HepG2 (cell line): ENCODE measurements around the gene PRR35. TPM values are rescaled to one million over a fixed set of nuclear protein-coding genes. Genes with fewer than 3 reads are reported as not detected.

ENCODE experiments used
- AGO2 ChIP-seq: fragments of 200-400 bp; formaldehyde crosslinking; optimal IDR thresholded peaks from 2 replicates; pipeline ENCODE3; 2017; ENCODE audit warnings: mild to moderate bottlenecking, low read depth, low read length, moderate library complexity
- CREBL2 ChIP-seq: sonication (generic); formaldehyde crosslinking; IDR thresholded peaks from 2 replicates; pipeline ENCODE4 v1.8.1; 2023; ENCODE audit warnings: missing genetic modification reagents, mild to moderate bottlenecking, borderline replicate concordance
- CTCF ChIP-seq: sonication (generic); formaldehyde crosslinking; IDR thresholded peaks from 2 replicates; pipeline ENCODE4 v1.5.0; 2020; ENCODE audit warnings: mild to moderate bottlenecking, missing genetic modification reagents, moderate library complexity
- ELK4 ChIP-seq: sonication (generic); formaldehyde crosslinking; IDR thresholded peaks from 2 replicates; pipeline ENCODE4 v1.9.0; 2021; ENCODE audit warnings: missing genetic modification reagents, borderline replicate concordance
- HOXA3 ChIP-seq: sonication (generic); formaldehyde crosslinking; IDR thresholded peaks from 2 replicates; pipeline ENCODE4 v1.5.0; 2020; ENCODE audit warnings: missing genetic modification reagents
- ZBTB34 ChIP-seq: sonication (generic); formaldehyde crosslinking; IDR thresholded peaks from 2 replicates; pipeline ENCODE4 v1.8.0; 2022; ENCODE audit warnings: mild to moderate bottlenecking, missing genetic modification reagents
- ZBTB38 ChIP-seq: sonication (generic); formaldehyde crosslinking; IDR thresholded peaks from 2 replicates; pipeline ENCODE4 v1.5.1; 2020; ENCODE audit warnings: mild to moderate bottlenecking, missing genetic modification reagents
- ZNF484 ChIP-seq: sonication (generic); formaldehyde crosslinking; IDR thresholded peaks from 2 replicates; pipeline ENCODE4 v1.5.1; 2020; ENCODE audit warnings: mild to moderate bottlenecking, low read depth, missing genetic modification reagents, borderline replicate concordance
- polyA plus RNA-seq, 8 experiments: library from polyadenylated mRNA; depleted of rRNA in 3 of 8; stranded (reverse) in 7 of 8; unstranded in 1 of 8; fragments of >200 nt; fragmentation: Illumina TruSeq in 4 of 8; extraction: Trizol in 4 of 8; gene quantifications; 2 replicates each; pipeline versions ENCODE4 v1.2.1 to v1.2.3, GENCODE V29; 2011 to 2016; ENCODE audit warnings: low read depth in 4 of 8, missing spikeins in 1 of 8, mixed read lengths in 1 of 8; ENCODE audit not compliant: insufficient read depth in 1 of 8
- total RNA-seq, 5 experiments: library from RNA; depleted of rRNA; stranded (reverse); fragments of >200 nt; fragmentation: Illumina TruSeq; extraction: Trizol; gene quantifications; 2 replicates each; pipeline ENCODE4 v1.2.3, GENCODE V29; 2016; ENCODE audit warnings: low read depth in 1 of 5

PRR35 gene
- total and polyA plus RNA-seq, 2 of the 13 experiments (the other 11 are each of a cell fraction or from before 2014, with no cell fraction given) = 0.07 to 0.16 TPM

GRCh38 chr16:546909-547770, 13.1 kb upstream of the PRR35 start (continued):
- TF ChIP-seq CREBL2 (no peak), ZBTB34 (CRISPR knock-in tag) (no peak), HOXA3 (0 out of 2 replicates have a peak, but pooled peaks have one; percentile 33), CTCF (CRISPR knock-in tag) (peak; percentile 66), ZBTB38 (CRISPR knock-in tag) (peak; percentile 70; the same call in 1 of the 2 replicates), ZNF484 (CRISPR knock-in tag) (no peak), AGO2 (peak; percentile 36), ELK4 (CRISPR knock-in tag) (no peak)
